ENCODE data around the gene RASSF8. TPM values are rescaled to one million over a fixed set of nuclear protein-coding genes. Genes with fewer than 3 reads are reported as not detected.

Gene RASSF8
- total RNA-seq, 1 donor from 2014 or later: 39.5 TPM

DNA sequence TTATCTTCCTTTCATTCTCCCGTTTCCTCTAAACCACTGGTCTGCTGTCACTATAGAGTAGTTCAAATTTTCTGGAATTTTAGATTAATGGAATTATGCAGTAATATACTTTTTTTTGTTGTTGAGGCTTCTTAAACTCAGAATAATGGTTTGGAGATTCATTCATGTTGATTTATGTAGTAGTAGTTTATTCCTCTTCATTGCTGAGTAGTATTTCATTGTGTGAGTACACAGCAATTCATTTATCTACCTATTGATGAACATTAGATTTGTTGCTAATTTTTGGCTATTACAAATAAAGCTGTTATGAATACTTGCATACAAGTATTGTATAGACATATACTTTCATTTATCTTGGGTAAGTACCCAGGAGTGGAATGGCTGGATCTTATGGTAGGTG lies 7.2 kb downstream of the RASSF8 start:
- Mint-ChIP-seq H3K9me3 (ENCODE audit: unreplicated experiment) (peaks cover 2% of the 10 kb centered on the region), H3K36me3 (ENCODE audit: low read depth, unreplicated experiment) (peaks cover 2% of the 10 kb centered on the region), H3K27ac (ENCODE audit: unreplicated experiment) (no peak overlapping the region), H3K4me3 (ENCODE audit: unreplicated experiment) (no peak overlapping the region), H3K27me3 (ENCODE audit: low read depth, unreplicated experiment) (no peaks in the 10 kb centered on the region), H3K4me1 (ENCODE audit: low read depth, unreplicated experiment) (peaks cover 13% of the 10 kb centered on the region)
- Histone ChIP-seq H3K4me3 (ENCODE audit: insufficient read depth, low read depth, low read length) (no peak overlapping the region), H3K9me3 (ENCODE audit: insufficient read depth, low read depth, low read length) (no peaks in the 10 kb centered on the region), H3K27ac (ENCODE audit: low read depth, low read length) (no peak overlapping the region), H2AFZ (ENCODE audit: low read depth, low read length) (no peak overlapping the region), H3K36me3 (ENCODE audit: insufficient read depth, low read length) (no peaks in the 10 kb centered on the region), H3K79me2 (ENCODE audit: insufficient read depth, low read length) (peaks cover 98% of the 10 kb centered on the region), H3K4me1 (ENCODE audit: insufficient read depth, low read length) (peaks cover 20% of the 10 kb centered on the region), H3K4me2 (ENCODE audit: low read length) (no peak overlapping the region), H3K27me3 (ENCODE audit: insufficient read depth, low read length) (no peaks in the 10 kb centered on the region), H4K20me1 (ENCODE audit: insufficient read depth, low read length) (peaks cover 68% of the 10 kb centered on the region), H3K9ac (ENCODE audit: low read length) (no peak overlapping the region)
- DNase-seq (ENCODE audit: low read depth) (no peak), FAIRE-seq (no peak)
- TF ChIP-seq CTCF (IDR thresholded peaks at IDR 0.05; ENCODE audit: insufficient read depth, low read depth, low read length): no peak
- TF ChIP-seq EZH2 (IDR thresholded peaks at IDR 0.05; ENCODE audit: insufficient read depth, low read length): no peak

- peak overlapping the region; percentile 29 for H3K27ac ChIP-seq (ENCODE audit: low read depth, low read length)
- no peaks in the 10 kb centered on the region for H3K36me3 ChIP-seq (ENCODE audit: insufficient read depth, low read length)
- peak overlapping the region; percentile 20 for H3K9ac ChIP-seq (ENCODE audit: low read length)
- H3K27me3 ChIP-seq (ENCODE audit: insufficient read depth, low read length): no peaks in the 10 kb centered on the region
- no peak overlapping the region for H3K4me3 ChIP-seq (ENCODE audit: insufficient read depth, low read depth, low read length)
- no peaks in the 10 kb centered on the region for H3K9me3 ChIP-seq (ENCODE audit: insufficient read depth, low read depth, low read length)
- Mint-ChIP-seq H3K36me3 (ENCODE audit: low read depth, unreplicated experiment) (no peaks in the 10 kb centered on the region), H3K27me3 (ENCODE audit: low read depth, unreplicated experiment) (no peaks in the 10 kb centered on the region), H3K9me3 (ENCODE audit: unreplicated experiment) (peaks cover 2% of the 10 kb centered on the region), H3K27ac (ENCODE audit: unreplicated experiment) (no peak overlapping the region), H3K4me3 (ENCODE audit: unreplicated experiment) (peak overlapping the region; percentile 9), H3K4me1 (ENCODE audit: low read depth, unreplicated experiment) (peaks cover 6% of the 10 kb centered on the region)
- peaks cover 98% of the 10 kb centered on the region for H3K79me2 ChIP-seq (ENCODE audit: insufficient read depth, low read length)
- no peak for TF ChIP-seq EZH2 (IDR thresholded peaks at IDR 0.05; ENCODE audit: insufficient read depth, low read length)
- TF ChIP-seq CTCF (IDR thresholded peaks at IDR 0.05; ENCODE audit: insufficient read depth, low read depth, low read length): no peak
- peak overlapping the region; percentile 62 for H3K4me2 ChIP-seq (ENCODE audit: low read length)
- FAIRE-seq (no peak), DNase-seq (ENCODE audit: low read depth) (peak; percentile 39)
- H2AFZ ChIP-seq (ENCODE audit: low read depth, low read length): no peak overlapping the region
- H3K4me1 ChIP-seq (ENCODE audit: insufficient read depth, low read length): peaks cover 26% of the 10 kb centered on the region
- peaks cover 62% of the 10 kb centered on the region for H4K20me1 ChIP-seq (ENCODE audit: insufficient read depth, low read length)
Measured at GRCh38 chr12:25970082-25970481, 11.6 kb downstream of the RASSF8 start.

GRCh38 chr12:25970916-25971653 lies 12.6 kb downstream of the RASSF8 start:
- FAIRE-seq: no peak
- Histone ChIP-seq H3K79me2 (ENCODE audit: insufficient read depth, low read length) (peaks cover 98% of the 10 kb centered on the region), H3K27ac (ENCODE audit: low read depth, low read length) (peak overlapping the region; percentile 29), H3K27me3 (ENCODE audit: insufficient read depth, low read length) (no peaks in the 10 kb centered on the region), H3K4me1 (ENCODE audit: insufficient read depth, low read length) (peaks cover 26% of the 10 kb centered on the region), H2AFZ (ENCODE audit: low read depth, low read length) (no peak overlapping the region), H3K36me3 (ENCODE audit: insufficient read depth, low read length) (no peaks in the 10 kb centered on the region), H3K9me3 (ENCODE audit: insufficient read depth, low read depth, low read length) (no peaks in the 10 kb centered on the region), H3K4me3 (ENCODE audit: insufficient read depth, low read depth, low read length) (no peak overlapping the region), H3K4me2 (ENCODE audit: low read length) (no peak overlapping the region), H4K20me1 (ENCODE audit: insufficient read depth, low read length) (peaks cover 55% of the 10 kb centered on the region), H3K9ac (ENCODE audit: low read length) (no peak overlapping the region)
- no peak for DNase-seq (ENCODE audit: low read depth)
- Mint-ChIP-seq H3K4me1 (ENCODE audit: low read depth, unreplicated experiment) (peaks cover 6% of the 10 kb centered on the region), H3K27ac (ENCODE audit: unreplicated experiment) (no peak overlapping the region), H3K4me3 (ENCODE audit: unreplicated experiment) (no peak overlapping the region), H3K36me3 (ENCODE audit: low read depth, unreplicated experiment) (no peaks in the 10 kb centered on the region), H3K27me3 (ENCODE audit: low read depth, unreplicated experiment) (no peaks in the 10 kb centered on the region), H3K9me3 (ENCODE audit: unreplicated experiment) (no peaks in the 10 kb centered on the region)
- TF ChIP-seq EZH2 (IDR thresholded peaks at IDR 0.05; ENCODE audit: insufficient read depth, low read length) (no peak), CTCF (IDR thresholded peaks at IDR 0.05; ENCODE audit: insufficient read depth, low read depth, low read length) (peak; percentile 6)
